DMS 273 (cell line): ENCODE data around the gene ACOXL.
A peak's percentile ranks its signal among the peaks of the same experiment; 100 is the strongest.
"Not testable (repeated sequence)": the region's sequence is repeated elsewhere in the genome, so short reads cannot be mapped to it uniquely, and the experiment has no call there.

ENCODE experiments used
- DNase-seq: peaks from one replicate; lab custom pipeline; 2025; ENCODE audit not compliant: unreplicated experiment; lab: John Stamatoyannopoulos, UW

The ACOXL gene

GRCh38 chr2:111050701-111051376 is 318.5 kb downstream of the ACOXL start:
- DNase-seq = no peak

- no peak for DNase-seq
Observed at GRCh38 chr2:111052621-111053020, 320.2 kb downstream of the ACOXL start.

GRCh38 chr2:111053266-111053665 is 320.9 kb downstream of the ACOXL start:
- DNase-seq = no peak

GRCh38 chr2:111053825-111054515 is 321.6 kb downstream of the ACOXL start:
- no peak for DNase-seq

- no peak for DNase-seq
Observed at GRCh38 chr2:111054791-111055691, 322.7 kb downstream of the ACOXL start.

DNA sequence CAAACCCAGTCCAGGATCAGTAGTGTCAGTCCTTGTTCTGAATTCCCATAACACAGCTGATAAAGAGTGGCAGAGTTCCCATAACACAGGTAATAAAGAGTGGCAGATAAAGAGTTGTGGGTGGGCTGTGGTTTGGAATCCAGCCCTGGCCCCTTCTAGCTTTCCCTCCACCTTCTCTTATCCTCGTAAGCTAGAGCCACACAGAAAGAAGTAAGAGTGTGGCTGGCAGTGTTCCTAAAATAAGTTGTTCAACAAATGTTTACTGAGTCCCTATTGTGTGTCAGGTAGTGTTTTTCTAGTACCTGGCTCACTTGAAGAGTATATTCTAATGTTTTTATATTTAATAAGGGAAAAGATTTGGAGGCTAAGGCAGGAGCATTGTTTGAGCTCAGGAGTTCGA is 323.4 kb downstream of the ACOXL start:
- DNase-seq = no peak

DNA sequence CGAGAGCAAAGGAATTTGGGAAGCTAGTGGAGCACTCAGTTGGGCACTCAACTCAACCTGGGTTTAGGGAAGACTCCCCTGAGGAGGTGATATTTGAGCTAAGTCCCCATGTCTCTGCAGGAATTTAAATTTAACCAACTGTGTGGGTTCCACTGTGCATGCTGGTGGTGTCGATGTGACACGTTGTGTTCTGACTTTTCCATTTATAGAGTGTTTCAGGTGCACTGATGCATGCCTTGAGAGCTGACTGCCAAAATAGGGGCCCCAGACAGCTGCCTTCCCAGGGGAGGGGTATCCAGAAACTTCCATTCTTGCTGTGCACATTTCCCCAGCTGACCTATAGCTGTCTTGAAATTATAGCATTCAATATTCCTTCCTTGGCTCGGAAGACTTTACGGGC is 324.7 kb downstream of the ACOXL start:
- DNase-seq = no peak

- DNase-seq = peak; percentile 7
Observed at GRCh38 chr2:111057721-111058120, 325.3 kb downstream of the ACOXL start.

- no peak for DNase-seq
Observed at GRCh38 chr2:111058264-111058663, 325.9 kb downstream of the ACOXL start.

DNA sequence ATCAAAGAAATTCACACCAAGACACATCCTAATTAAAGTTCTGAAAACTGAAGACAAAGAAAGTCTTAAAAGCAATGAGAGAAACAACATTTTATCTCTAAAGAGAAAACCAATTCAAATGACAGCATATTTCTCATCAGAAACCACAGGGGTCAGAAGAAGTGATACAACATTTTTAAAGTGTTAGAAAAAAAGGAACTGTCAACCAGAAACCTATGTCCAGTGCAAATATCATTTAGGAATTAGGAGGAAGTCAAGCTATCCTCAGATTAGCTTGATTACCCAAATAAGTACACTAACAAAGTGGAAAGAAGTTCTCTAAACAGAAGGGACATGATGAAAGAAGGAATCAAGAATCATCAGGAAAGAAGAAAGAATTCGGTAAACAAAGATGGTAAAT is 328.8 kb downstream of the ACOXL start:
- DNase-seq = no peak

- DNase-seq = no peak
Observed at GRCh38 chr2:111062417-111062816, 330.0 kb downstream of the ACOXL start.

DNA sequence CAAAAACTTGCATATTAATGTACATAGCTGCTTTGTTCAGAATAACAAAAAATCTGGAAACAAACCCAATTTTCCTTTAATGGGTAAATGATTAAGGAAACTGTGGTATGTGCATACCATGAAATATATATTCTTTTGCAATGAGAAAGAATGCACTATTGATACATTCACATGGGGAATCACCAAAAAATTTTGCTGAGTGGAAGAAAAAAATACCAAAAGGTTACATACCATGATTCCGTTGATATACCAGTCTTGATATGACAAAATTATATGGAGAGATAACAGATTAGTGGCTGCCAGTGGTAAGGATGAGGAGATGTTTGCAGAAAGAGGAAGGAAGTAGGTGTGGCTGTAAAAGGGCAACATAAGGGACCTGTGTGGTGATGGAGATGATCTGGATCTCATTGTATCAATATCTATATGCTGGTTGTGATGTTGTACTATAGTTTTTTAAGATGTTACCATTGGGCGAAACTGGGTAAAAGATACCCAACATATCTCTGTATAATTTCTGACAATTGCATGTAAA is 333.8 kb downstream of the ACOXL start:
- no peak for DNase-seq

DNA sequence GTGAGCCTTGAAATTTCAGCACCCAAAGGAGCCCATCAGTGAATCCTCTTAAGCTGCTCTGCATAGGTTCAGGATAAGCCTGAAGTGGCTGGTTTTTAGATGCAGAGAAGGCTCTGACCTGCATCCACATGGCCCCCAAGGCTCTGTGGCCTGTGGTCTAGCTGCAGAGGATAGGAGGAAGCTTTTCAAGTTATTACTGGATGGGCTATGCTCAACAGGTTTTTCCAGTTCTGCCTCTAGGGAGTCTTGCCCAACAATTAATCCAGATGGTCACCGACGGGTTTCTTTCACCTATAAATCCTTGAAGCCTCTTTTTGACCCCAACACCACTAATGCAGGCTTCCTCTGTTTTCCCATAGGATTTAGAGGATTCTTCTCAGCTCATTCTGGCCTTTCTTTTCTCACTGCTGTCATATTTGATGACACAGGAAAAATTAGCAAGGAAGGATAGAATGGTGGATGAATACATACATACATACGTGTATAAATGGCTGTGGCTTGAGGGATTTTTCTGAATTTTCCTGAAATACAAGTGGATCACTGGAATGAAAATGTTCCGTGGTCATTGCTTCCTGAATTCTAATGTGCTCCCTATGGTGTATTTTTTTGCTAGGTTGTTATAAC is 336.2 kb downstream of the ACOXL start:
- no peak for DNase-seq

DNA sequence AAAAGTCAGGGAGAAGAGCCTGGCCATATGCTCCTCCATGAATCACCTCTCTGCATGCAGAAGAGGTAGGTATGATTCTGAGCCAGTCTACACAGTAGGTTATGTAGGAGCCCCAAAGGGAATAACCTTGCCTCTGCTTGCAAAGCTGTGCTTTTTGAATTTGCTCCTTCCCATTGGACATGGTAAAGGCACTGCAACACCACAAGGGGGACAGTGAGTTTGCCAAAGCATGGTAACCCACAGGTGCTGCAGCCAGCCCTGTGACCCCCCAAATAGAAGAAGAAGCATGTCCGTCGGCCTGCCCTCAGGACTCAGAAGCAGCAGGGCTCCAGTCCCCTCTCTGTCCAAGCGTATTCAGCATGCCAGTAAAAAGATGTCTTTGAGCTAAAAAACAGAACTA is 337.3 kb downstream of the ACOXL start:
- peak; percentile 28 for DNase-seq

DNA sequence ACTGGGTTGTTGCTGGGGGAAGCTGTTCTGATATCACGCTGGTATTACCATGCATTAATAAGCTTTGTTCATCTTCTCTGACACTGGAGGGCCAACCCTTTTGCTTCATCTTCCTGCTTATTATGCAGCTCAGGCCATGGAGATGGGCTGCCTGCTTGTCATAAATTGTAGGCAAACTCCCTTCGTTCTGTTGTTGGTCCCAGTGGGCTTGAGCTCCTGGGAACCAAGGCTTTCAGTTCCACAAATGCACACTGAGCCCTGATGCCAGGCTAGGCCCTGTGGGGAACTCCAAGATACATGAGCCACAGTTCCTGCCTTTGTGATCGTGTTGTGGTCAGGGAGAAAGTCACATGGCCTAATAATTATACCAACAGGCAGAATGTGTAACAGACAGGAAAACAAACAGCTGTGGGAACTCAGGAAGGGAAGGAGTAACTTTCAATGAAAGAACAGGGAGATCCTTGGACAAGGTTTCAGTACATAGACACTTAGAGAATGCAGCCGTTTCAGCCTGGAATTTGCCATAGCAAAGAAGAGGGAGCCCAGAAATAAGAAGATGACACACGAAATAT is 339.3 kb downstream of the ACOXL start:
- peak; percentile 26 for DNase-seq

- no peak for DNase-seq
Observed at GRCh38 chr2:111072220-111072871, 340.0 kb downstream of the ACOXL start.

DNA sequence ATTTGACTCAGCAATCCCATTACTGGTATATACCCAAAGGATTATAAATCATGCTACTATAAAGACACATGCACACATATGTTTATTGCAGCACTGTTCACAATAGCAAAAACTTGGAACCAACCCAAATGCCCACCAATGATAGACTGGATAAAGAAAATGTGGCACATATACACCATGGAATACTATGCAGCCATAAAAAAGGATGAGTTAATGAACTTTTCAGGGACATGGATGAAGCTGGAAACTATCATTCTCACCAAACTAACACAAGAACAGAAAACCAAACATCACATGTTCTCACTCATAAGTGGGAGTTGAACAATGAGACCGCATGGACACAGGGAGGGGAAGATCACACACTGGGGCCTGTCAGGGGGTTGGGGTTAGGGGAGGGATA is 350.3 kb downstream of the ACOXL start:
- not testable (repeated sequence) for DNase-seq

- DNase-seq = no peak
Observed at GRCh38 chr2:111091811-111092211, 359.4 kb downstream of the ACOXL start.

GRCh38 chr2:111094691-111095090 is 362.3 kb downstream of the ACOXL start:
- DNase-seq = no peak

GRCh38 chr2:111095434-111095833 is 363.1 kb downstream of the ACOXL start:
- no peak for DNase-seq
